NCI-H2081 (cell line): Measurements from ENCODE around the gene C2CD4D.
A peak's percentile ranks its signal among the peaks of the same experiment; 100 is the strongest.
"Not testable (repeated sequence)": the region's sequence is repeated elsewhere in the genome, so short reads cannot be mapped to it uniquely, and the experiment has no call there.

Experiments
- DNase-seq, 2 experiments: peaks; one replicate each; lab custom pipeline; 2025; lab: John Stamatoyannopoulos, UW

Gene C2CD4D

GRCh38 chr1:151839457-151840403 is at the start of gene C2CD4D:
C2CD4D (minus strand) TSS chr1:151839820; CDS start chr1:151838989, 831 bp downstream.
- DNase-seq, result peak; percentile 83 to 85

GRCh38 chr1:151888972-151889570 is 49.5 kb upstream of the C2CD4D start:
- DNase-seq, result peak in 1 of 2 experiments; percentile 29

GRCh38 chr1:151887028-151887427 is 47.4 kb upstream of the C2CD4D start:
- no peak for DNase-seq

GRCh38 chr1:151885479-151885878 is 45.9 kb upstream of the C2CD4D start:
- DNase-seq, result no peak

- DNase-seq, result not testable (repeated sequence)
Measured at GRCh38 chr1:151884879-151885278, 45.3 kb upstream of the C2CD4D start.

- not testable (repeated sequence) for DNase-seq
Measured at GRCh38 chr1:151884445-151884844, 44.8 kb upstream of the C2CD4D start.

GRCh38 chr1:151883898-151884297 is 44.3 kb upstream of the C2CD4D start:
- not testable (repeated sequence) for DNase-seq

- not testable (repeated sequence) for DNase-seq
Measured at GRCh38 chr1:151882918-151883317, 43.3 kb upstream of the C2CD4D start.

GRCh38 chr1:151882466-151882865 is 42.8 kb upstream of the C2CD4D start:
- DNase-seq, result no peak

GRCh38 chr1:151881479-151881878 is 41.9 kb upstream of the C2CD4D start:
- DNase-seq, result no peak

GRCh38 chr1:151875419-151876097 is 35.9 kb upstream of the C2CD4D start:
- DNase-seq, result no peak

GRCh38 chr1:151872776-151873175 is 33.2 kb upstream of the C2CD4D start:
- not testable (repeated sequence) for DNase-seq

GRCh38 chr1:151871284-151872030 is 31.8 kb upstream of the C2CD4D start:
- DNase-seq, result no peak

GRCh38 chr1:151868486-151868885 is 28.9 kb upstream of the C2CD4D start:
- DNase-seq, result peak in 1 of 2 experiments; percentile 21

- DNase-seq, result no peak
Measured at GRCh38 chr1:151867765-151868411, 28.3 kb upstream of the C2CD4D start.

- DNase-seq, result no peak
Measured at GRCh38 chr1:151867321-151867720, 27.7 kb upstream of the C2CD4D start.

- no peak for DNase-seq
Measured at GRCh38 chr1:151864411-151864810, 24.8 kb upstream of the C2CD4D start.

- no peak for DNase-seq
Measured at GRCh38 chr1:151862604-151863003, 23.0 kb upstream of the C2CD4D start.

- no peak for DNase-seq
Measured at GRCh38 chr1:151860504-151861187, 21.0 kb upstream of the C2CD4D start.

GRCh38 chr1:151859891-151860293 is 20.3 kb upstream of the C2CD4D start:
- no peak for DNase-seq
